H1 (cell line): ENCODE results near the gene L2HGDH.

Experiments
- CTCF ChIP-seq, 3 experiments: IDR thresholded peaks; 1 replicate in 2 of 3; 2 replicates in 1 of 3; pipeline versions ENCODE4 v1.5.1 to v1.6.1; 2011; ENCODE audit warnings: low read length in 3 of 3, mild to moderate bottlenecking in 3 of 3, inconsistent platforms in 2 of 3, low read depth in 1 of 3, moderate library complexity in 1 of 3; ENCODE audit not compliant: insufficient read depth in 1 of 3; ENCODE audit errors: control extremely low read depth in 1 of 3
- EP300 ChIP-seq, 2 experiments: IDR thresholded peaks; 1 replicate in 1 of 2; 2 replicates in 1 of 2; pipeline ENCODE4 v1.6.1; 2011 to 2012; ENCODE audit warnings: low read depth in 2 of 2, low read length in 2 of 2, mild to moderate bottlenecking in 2 of 2, borderline replicate concordance in 1 of 2, inconsistent platforms in 1 of 2, moderate library complexity in 1 of 2
- POLR2AphosphoS5 ChIP-seq: IDR thresholded peaks from 2 replicates; pipeline ENCODE4 v1.6.1; 2011; ENCODE audit warnings: low read depth, low read length
- RFX5 ChIP-seq: IDR thresholded peaks from 2 replicates; pipeline ENCODE4 v1.6.1; 2011; ENCODE audit warnings: low read depth, low read length, improper control_type of control experiment, borderline replicate concordance

DNA sequence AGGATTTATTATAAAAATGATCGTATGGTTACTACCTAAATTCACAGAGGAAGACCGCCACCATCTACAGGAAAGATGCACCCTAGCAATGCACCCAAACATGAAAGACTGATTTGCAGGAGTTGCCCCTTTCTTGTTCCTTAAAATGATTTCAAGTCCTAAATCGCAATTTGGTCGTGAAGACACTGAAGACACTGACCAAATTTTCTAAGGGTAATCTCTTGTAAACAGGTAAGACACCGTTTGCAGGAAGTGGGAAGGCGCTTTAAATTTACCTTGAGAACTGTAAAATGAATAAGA, 81.7 kb downstream of the L2HGDH start:
- no peak for TF ChIP-seq POLR2AphosphoS5
- TF ChIP-seq RFX5: no peak
- TF ChIP-seq CTCF (IDR thresholded peaks at IDR 0.05; ENCODE audit: control extremely low read depth in 1 of 3, insufficient read depth in 1 of 3, low read depth in 1 of 3, low read length in 3 of 3): no peak
- no peak for TF ChIP-seq EP300 (IDR thresholded peaks at IDR 0.05; ENCODE audit: borderline replicate concordance in 1 of 2, low read depth in 2 of 2, low read length in 2 of 2)
